KG1 (cell line): ENCODE data around the gene CDHR5.
A peak's percentile ranks its signal among the peaks of the same experiment; 100 is the strongest.

Source experiments
- DNase-seq: peaks from one replicate; lab custom pipeline; 2025; lab: John Stamatoyannopoulos, UW

CDHR5 gene

GRCh38 chr11:609341-609811 is 15.4 kb downstream of the CDHR5 start:
- no peak for DNase-seq

- no peak for DNase-seq
Observed at GRCh38 chr11:608791-609251, 15.9 kb downstream of the CDHR5 start.

DNA sequence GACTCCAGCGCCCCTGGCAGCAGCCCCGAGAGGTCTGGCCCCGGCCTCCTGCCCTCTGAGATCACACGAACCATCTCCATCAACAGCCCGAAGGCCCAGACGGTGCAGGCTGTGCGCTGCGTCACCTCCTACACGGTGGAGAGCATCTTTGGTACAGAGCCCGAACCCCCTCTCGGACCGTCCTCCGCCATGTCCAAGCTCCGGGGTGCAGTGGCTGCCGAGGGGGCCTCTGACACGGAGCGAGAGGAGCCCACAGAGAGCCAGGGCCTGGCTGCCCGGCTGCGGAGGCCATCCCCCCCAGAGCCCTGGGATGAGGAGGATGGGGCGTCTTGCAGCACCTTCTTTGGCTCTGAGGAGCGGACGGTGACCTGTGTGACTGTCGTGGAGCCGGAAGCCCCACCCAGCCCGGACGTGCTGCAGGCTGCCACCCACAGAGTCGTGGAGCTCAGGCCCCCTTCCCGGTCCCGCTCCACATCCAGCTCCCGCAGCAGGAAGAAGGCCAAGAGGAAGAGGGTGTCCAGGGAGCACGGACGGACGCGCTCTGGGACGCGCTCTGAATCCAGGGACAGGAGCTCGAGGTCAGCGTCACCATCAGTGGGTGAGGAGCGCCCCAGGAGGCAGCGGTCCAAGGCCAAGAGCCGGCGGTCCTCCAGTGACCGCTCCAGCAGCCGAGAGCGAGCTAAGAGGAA is 16.6 kb downstream of the CDHR5 start:
- no peak for DNase-seq

GRCh38 chr11:607020-607780 is 17.6 kb downstream of the CDHR5 start:
- DNase-seq = no peak

DNA sequence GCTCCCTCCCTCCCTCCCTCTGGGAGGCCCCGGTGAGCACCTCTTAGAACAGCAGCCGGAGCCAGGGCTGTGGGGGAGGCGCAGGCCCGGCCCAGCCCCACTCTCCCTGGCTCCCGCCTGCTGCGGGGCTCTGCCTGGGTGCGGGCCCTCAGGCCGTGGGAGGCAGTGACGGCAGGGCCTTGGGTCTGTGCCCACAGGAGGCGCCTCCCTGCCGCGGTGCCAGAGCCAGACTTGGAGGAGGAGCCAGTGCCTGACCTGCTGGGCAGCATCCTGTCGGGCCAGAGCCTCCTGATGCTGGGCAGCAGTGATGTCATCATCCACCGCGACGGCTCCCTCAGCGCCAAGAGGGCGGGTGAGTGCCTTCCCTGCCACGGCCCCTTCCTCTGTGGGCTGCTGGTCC is 18.5 kb downstream of the CDHR5 start:
- DNase-seq = no peak

DNA sequence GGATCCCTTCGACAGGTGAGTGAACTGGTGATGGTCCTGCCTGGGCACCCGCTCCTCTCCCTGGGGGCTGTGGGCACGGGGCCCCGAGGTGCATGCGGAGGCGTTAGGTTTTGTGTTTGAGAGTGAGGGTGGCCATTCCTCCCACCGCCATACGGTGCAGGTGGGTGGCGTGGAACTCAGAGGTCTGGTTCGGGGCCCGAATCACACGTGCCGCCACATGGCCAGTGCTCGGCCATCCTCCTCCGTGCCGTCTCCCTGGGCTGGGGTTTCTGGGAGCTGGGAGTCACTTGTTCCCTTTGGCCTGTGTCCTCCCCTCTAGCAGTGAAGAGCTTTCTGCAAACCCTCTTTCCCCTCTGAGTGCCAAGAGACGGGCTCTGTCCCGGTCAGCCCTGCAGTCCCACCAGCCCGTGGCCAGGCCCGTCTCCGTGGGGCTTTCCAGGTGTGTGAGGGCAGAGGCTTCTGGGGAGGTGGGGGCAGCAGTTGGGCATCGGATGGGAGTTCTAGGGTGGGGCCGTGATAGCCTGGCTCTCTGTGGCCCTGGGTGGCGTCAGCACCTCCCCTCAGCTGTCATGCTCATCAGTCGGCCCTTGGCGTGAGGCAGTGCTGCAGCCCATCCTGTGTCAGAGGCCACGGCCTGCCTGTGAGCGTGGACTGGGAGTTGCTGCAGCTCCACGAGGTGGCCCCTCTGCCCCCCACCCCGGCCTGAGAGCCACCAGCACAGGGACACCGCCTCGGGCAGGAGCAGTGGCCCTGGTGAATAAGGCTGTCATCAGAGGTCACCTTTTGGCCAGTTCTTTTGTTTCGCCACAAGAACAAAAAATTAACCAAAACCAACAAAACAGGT is 19.2 kb downstream of the CDHR5 start:
- DNase-seq = no peak

- DNase-seq = no peak
Observed at GRCh38 chr11:603154-603553, 21.6 kb downstream of the CDHR5 start.

DNA sequence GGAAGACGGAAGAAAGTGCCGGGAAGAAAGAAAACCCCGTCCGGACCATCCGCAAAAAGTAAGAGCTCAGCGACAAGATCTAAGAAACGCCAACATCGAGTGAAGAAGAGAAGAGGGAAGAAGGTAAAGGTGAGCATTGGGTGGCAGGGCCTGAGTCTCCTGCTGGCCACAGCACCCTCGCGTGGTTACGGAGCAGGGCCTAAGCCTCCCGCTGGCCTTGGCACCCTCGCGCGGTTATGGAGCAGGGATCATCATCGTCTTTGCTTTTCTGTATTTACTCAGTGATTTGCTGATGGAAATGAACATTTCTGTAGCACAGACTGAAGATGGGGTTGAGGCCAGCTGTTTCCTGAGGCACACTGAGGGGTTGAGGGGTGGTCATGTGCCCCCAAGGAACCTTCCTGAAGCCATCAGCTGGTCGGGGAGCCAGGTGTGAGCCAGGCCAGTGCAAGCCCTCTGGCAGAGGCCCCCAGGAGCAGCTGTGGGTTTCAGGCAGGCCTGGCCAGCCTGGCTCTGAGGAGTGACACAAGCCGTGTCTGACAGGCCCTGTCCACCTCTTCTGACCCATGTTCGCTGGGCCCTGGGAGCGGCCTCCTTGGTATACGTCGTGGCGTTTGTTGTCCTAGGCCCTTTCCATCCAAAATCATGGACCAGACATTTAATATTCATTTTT is 23.0 kb downstream of the CDHR5 start:
- DNase-seq = no peak

DNA sequence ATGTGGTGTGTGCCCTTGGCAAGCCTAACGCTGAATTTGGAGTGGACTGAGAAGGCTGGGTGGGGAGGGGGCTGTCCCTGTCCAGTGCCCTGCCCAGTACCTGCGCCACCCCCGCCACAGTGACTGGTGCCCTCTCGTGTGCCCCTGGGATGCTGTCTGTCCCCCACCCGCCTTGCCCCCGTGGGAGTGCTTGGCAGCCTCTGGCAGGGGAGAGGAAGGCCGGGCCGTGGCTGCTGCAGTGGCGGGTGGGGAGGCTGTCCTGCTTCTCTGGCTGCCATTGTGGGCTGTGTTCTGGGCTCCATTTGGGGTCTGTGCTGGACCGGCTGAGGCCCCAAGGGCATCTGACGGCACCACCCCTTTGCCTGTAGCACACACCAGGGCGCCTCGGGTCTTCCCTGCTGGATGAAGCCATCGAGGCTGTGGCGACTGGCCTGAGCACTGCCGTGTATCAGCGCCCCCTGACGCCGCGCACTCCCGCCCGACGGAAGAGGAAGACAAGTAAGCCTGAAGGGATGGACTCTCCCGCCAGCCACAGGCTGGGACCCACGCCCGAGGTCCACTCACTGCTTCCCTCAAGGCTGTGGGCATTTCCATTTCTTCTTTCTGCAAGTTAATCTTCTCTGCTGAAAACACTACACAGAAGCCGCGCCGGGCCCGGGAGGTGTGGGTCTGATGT is 26.6 kb downstream of the CDHR5 start:
- DNase-seq = no peak

GRCh38 chr11:597166-597725 is 27.5 kb downstream of the CDHR5 start:
- DNase-seq = no peak

- DNase-seq = no peak
Observed at GRCh38 chr11:596374-596773, 28.4 kb downstream of the CDHR5 start.

GRCh38 chr11:595400-595799 is 29.4 kb downstream of the CDHR5 start:
- no peak for DNase-seq

GRCh38 chr11:593347-593746 is 31.4 kb downstream of the CDHR5 start:
- DNase-seq = no peak

- no peak for DNase-seq
Observed at GRCh38 chr11:592918-593317, 31.8 kb downstream of the CDHR5 start.

- DNase-seq = no peak
Observed at GRCh38 chr11:592501-592900, 32.3 kb downstream of the CDHR5 start.

GRCh38 chr11:590997-591396 is 33.8 kb downstream of the CDHR5 start:
- no peak for DNase-seq

GRCh38 chr11:589798-590197 is 35.0 kb downstream of the CDHR5 start:
- DNase-seq = no peak

GRCh38 chr11:587978-588380 is 36.8 kb downstream of the CDHR5 start:
- DNase-seq = peak; percentile 21

- DNase-seq = no peak
Observed at GRCh38 chr11:587546-587945, 37.2 kb downstream of the CDHR5 start.

DNA sequence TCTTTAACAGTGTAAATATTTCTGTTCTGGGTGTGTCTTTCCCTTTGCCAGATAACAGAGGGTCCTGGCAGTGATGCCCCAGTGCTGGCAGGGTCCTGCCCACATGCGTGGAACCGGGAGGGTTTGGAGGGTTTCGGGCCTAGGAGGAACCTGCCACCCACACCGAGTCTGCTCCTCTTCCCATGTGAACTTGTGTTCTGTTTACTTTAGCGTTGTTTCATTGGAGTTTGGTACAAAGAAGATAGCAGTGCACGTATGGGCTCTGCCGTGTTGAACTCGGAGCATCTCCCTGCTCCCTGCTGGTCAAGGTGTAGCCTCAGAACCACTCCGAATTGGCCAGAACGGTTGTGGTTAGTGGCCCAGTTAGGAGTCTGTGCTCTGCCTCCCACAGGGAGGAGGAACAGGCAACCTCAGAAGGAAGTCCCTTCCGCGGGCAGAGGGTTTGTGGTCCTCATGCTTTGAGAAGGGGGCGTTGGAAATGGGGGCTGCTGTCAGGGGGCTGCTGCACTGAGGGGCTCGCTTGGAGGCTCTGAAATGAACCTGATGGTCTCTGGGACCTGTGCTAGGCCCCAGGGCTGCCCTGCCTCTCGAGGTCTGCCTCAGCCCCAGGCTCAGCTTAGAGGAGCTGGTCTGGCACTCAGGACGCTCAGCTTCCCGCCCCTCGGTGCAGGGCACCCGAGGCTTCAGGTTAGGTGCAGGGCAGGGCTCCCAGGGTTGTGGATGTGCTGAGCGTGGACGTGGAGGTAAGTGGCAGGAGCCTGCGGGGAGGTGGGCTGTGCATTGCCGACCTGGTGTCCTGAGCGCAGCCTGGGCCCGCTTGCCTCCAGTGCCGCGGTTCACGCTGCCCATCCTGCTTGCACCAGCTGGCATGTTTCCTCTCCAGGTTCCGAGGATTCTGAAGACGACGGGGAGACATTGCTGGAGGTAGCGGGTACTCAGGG is 38.1 kb downstream of the CDHR5 start:
- no peak for DNase-seq
